ENCODE results near the gene GALNT2.

DNA sequence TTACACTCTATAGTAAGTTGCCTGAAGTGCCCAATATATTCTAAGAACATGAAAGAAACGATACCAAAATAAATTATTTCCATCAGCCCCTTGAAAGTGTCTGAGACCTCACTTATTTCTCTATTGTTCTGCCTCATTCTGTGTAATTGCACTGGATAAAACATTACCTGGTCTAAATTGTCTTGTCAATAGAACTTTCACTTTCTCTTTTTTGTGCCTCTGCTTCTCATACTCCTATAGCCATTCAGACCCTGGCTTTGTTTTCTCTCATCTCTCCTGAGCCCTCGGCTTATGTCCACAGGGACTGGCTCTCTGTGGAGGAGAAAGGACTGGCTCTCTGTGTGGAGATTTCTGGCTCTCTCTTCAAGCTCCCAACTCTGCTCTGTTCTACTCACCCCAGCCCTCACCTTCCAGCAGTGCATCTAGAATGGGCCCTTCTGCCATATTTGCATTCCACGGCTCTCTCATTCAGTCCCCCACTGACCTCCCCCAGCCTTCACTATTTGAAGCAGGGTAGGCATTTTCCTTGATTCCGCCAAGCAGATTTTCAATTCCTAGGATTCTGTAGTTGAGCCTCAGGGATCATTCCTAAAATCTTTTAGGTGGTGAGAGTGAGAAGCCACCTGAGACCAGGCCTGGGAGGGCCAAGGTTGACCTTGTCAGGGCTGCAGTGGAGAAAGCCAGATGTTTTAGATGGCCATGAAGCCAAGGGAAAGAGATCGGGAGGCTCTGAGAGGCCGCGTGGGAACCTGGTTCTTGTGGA lies 15.9 kb upstream of the GALNT2 start:
- TF ChIP-seq, protein P1, sequence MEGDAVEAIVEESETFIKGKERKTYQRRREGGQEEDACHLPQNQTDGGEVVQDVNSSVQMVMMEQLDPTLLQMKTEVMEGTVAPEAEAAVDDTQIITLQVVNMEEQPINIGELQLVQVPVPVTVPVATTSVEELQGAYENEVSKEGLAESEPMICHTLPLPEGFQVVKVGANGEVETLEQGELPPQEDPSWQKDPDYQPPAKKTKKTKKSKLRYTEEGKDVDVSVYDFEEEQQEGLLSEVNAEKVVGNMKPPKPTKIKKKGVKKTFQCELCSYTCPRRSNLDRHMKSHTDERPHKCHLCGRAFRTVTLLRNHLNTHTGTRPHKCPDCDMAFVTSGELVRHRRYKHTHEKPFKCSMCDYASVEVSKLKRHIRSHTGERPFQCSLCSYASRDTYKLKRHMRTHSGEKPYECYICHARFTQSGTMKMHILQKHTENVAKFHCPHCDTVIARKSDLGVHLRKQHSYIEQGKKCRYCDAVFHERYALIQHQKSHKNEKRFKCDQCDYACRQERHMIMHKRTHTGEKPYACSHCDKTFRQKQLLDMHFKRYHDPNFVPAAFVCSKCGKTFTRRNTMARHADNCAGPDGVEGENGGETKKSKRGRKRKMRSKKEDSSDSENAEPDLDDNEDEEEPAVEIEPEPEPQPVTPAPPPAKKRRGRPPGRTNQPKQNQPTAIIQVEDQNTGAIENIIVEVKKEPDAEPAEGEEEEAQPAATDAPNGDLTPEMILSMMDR (IDR thresholded peaks at IDR 0.05), result no peak
- no peak for TF ChIP-seq ZFX (IDR thresholded peaks at IDR 0.05; ENCODE audit: borderline replicate concordance)
